Amniotic epithelial cell (primary cell): ENCODE measurements around the gene CHST10.

Source experiments
- DNase-seq: peaks from one replicate; pipeline ENCODE4 v3.0.0-alpha.2; 2010; ENCODE audit warnings: low read depth

Gene CHST10

DNA sequence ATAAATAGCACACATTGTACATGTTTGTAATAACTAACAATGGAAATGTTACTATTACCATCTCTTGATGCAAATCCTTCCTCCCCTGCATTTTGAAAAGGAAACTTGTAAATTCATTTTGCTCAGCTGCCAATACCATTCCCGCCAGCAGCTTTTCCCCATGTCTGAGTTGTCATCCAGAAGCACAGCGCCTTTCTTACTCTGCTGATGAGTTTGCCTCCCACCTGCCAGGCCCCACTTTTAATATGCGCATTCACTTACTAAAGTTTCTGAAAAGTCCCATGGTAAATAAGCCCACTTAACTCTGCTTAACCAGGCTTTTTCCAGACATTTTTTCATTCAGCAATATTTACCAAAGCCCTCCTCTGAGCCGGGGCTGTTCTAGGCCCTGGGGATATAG is 3.9 kb downstream of the CHST10 start:
- no peak for DNase-seq

DNA sequence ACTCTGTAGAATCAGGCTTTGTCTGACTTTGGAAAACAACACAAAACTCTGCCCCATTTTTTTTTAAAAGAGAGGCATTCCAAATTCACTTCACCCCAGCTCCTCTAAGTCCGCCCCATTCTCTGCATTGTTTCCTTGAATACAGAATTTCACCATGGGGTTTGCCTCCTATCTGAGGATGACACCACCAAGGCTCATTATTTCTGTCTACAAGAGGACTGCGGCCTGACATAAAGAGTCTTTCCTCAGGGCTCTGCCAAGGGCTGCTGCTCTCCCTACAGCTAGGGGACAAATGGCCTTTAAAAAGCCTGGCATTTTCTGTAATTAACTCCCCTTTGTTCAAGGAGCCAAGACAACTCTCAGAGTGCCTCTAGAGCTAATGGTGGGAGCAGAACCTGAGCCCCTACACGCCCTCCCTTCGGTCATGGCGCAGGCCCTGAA is 4.6 kb downstream of the CHST10 start:
- no peak for DNase-seq

DNA sequence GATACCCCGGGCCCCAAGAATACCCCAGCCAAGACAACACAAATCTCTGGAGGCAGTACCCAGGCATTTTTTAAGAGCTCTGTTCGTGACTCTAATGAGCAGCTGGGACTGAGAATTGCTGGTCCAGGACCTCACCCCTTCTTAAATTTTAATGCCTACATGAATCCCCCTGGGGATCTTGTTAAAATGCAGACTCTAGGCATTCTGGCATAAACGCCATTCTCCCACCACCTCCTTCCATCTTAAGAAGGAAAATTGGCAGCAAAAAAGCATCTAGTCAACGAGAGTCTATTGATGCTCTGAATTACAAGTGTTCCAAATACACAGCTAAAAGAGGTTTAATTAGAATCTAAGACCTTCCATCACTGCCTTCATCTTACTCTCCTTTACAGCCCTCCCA is 5.0 kb downstream of the CHST10 start:
- no peak for DNase-seq

DNA sequence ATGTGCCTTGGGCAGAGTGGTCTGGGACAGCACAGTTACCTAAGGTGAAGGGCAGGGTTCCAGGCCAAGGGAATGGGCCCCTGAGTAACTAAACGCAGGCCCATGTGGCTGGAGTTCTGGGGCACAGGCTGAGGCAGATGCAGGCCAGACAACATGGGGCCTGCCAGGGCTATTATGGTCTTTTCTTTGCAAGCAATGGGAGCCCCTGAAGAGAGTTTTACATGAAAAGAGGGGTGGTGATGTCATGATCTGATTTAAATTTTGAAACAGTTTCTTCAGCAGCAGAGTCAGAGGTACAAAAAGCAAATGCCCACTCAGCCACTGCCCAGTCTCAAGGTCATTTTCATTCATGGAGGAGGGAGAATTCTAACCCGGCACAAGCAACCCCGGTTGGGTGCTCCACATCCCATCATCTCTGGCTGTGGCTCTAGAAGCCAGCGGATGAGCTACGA is 5.6 kb downstream of the CHST10 start:
- DNase-seq, result no peak

DNA sequence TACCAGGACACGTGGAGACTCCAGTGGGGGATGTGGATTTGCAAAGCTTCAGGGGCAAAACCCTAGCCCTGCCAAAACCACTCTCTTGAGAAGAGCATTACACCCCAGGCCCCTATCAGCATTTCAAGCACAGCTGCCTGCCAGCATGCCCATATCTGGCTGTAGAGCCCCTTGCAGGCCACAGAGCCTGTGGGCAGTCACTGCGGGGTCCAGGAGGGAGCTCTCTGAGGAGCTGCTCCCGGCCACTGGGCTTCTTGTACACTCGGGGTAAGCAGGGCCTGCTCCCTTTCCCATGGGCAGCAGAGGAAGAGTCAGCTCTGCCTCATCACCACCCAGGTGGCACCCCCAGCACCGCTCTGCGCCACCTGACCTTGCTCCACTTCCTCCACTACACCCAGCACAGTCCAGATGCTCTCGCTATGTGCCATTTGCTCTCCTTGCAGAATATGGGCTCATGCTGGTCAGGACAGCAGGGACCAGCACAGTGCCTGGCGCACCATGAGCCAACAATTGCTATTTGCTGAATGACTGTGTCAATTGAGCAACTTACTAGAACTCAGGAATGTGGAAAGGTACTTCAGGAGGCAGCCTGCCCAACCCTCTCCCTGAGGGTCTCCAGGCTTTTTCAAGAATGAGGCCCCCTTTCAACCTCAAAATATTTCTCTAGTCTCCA is 7.4 kb downstream of the CHST10 start:
- no peak for DNase-seq

DNA sequence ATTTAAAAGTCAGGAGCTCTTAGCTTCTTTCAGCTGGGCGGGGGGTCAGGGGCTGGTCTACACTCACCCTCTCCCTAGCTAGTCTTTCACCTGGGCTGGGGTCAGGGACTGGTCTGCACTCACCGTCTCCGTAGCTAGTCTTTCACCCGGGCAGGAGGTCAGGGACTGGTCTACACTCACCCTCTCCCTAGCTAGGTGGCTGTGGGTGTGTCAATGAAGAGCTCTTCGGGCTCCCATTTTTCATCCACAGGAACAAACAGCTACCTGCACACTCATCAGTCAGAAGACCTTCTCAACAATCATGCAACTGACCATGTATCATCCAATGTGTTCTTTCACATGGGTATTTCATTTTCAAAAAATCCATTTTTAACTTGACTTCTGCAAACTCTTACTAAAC is 8.0 kb downstream of the CHST10 start:
- DNase-seq, result no peak

DNA sequence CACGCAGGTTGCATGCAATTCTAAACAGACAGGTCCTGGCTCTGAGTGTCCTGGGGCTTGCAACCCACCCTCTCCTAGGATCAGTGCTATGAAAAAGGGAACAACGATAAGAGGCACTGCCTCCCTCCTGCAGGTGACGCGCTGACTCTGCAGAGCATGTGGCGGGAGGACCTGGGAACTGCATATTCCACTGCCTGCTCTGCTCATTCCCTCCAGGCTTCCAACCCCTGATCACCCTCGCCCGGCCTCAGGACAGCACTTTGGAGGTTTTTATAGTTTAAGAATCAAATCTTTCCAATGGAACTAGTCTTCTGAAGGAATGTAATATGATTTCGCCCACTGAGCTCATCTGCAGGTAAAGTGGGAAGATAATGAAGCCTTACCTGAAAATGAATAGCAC is 8.5 kb downstream of the CHST10 start:
- DNase-seq, result no peak

DNA sequence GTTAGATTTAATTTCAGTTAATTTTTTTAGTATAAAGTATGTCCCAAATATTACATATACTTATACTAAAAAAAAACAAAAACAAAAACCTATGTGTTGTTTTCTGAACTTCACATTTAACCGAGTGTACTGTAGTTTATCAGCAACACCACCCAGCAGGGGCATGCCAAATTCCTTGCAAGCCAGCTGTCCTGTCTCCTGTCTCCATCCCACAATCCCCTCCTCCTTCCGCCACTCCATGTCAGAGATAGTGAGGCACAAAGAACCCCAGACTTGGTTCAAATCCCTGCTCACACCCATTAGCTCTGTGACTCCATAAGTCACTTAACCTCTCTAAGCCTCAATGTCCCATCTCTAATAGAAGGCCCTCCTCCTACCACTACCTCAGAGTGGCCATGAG is 9.4 kb downstream of the CHST10 start:
- DNase-seq, result no peak

DNA sequence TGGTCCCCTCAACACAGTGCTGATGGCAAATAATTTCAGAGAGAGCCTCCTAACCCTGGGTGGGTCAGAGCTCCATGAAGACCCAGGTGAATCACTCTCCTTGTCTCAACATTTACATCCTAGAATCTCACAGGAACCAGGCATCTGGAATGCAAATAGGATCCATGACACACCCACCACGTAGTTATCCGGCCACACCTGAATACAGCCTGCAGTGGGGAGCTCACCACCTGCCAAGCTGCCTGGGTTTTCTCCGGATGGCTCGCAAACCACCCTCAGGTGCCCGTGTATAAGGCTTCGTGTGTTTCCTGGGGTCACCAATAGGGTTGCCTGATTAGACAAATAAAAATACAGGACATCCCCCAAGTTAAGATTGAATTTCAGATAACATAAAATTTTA is 9.9 kb downstream of the CHST10 start:
- DNase-seq, result no peak

DNA sequence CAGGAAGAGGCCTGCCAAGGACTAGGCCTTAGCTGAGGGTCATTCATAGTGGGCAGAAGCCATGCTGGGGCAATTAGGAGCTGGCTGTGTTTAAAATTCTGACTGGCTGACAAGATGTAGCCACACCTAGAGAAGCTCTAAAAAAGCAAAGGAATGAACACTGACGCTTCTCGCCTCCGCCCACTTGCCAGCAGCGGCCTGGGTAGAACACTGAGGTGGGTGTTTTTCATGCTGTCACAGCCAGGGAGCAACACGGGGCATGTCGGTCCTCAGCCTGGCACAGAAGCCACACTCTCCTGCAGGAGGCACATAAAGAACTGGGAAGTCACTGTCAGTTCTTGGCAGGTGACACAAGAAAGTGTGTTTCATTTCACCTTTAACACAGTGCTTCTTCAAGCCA is 10.4 kb downstream of the CHST10 start:
- DNase-seq, result no peak

DNA sequence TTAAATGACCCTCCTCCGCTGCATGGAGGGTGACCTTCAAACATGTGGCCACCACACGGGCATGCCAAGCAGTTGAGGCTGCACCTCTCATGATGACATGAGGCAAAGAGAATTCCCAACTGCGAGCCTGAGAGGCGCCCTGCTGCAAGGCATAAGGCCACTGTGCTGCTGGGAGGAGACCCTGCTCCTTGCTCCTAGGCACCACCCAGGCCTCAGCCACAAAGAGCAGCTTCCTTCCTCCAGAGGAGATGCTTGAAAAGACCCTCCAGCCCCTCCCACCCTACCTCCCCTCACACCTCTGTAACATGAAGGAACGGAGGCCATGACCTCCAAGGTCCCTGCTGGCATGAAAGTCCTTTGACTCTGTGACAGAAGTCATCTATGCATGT is 11.4 kb downstream of the CHST10 start:
- no peak for DNase-seq

DNA sequence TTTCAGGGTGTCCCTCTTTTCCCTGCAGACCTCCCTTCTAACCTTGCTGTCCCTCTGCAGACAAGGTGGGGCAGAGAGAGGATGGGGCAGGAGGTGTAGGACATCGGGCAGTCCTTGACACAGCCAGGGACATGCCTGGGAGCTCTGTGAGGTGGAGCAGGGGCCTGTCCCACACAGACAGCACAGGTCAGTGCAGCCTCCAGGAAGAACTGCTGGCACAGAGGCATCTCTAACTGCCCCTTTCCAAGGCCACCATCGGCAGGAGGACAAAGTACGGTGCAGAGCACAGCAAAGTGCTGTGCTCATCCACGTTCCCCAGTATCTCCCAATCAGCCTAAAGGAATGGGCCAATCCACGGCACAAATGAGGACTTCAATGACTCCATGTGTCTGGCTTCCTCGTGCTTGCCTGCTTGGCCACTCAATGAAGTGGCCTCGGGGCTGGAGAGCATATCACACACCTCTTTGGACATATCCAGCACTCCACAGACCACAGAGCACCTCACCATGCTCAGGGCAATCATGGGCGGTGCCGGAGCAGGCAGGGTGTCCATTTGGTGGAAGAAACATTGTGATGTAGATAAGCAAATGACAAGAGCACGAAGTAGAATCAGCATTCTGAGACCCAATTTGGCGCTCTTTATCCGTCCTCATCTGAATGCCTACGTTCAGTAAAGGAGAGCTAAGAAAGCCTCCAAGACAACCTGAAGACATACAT is 11.9 kb downstream of the CHST10 start:
- no peak for DNase-seq

DNA sequence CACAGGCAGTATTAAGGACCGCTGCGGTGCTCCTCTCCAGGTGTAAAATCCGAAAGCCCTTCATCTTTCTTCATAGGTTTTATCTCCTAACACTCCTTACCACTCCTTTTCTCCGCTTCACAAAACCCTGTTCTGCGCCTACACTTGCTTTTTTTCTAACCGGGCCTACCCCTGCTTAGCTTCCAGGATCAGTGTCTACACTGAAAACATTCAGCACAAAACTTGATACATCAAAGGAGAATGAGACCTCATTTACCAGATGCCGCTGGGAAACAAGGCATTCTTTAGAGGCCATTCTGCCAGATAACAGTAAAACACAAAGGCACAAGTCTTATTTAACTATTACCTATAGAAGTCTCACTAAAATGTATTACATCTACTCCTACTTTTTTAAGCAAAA is 13.1 kb downstream of the CHST10 start:
- no peak for DNase-seq

DNA sequence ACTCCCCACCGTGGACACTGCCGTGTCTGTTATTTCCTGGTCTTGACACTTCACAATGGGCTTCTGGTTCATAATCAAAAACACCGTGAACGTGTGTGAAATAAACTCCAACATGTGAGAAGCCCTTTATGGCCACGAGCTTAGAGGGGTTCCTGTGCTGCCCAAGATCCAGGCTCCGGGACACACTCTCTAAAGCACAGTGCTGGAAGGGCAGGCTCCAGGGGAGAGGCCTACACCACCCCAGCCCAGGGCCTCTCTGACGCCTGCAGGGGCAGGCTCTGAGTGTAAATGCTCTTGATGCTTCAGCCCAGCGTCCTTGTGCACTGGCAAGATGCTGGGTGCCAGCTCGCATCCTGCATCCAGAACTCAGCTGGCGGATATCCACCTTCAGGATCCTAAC is 13.7 kb downstream of the CHST10 start:
- DNase-seq, result no peak

DNA sequence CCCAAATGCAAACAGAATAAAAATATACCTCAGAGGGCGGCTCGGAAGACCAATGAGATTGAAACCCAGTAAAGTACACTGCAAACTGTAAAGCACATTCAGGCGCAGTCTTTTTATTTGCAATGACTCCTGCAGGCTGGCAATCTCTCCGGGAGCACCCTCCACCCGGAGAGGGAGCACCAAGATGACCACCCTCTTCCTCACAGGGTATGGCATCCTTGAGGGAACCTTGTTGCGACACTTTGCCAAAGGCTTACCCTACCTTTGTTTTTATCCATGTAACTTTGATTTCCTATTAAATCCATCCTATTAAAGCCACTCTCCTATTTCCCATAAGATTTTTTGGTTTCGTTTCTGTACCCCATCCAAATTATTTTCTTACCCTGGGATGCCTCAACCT is 16.2 kb downstream of the CHST10 start:
- no peak for DNase-seq

DNA sequence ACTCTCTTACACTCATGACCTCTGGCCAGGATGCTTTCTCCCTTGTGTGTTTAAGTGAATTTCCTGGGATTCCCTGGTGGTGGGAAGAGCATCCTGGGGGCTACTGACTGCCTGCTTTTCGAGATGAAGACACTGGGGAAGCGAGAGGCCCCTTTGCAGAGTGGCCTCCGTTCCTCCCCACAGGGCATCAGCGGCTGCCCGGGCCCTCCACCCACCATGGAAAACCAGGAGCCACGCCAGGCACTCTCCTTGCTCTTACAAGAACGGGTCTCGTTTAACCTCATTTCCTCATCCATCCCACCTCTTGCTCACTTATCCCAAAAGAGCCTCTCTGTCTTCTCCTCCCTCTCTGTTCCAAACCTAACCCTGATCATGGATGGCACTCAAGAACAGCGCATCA is 17.8 kb downstream of the CHST10 start:
- no peak for DNase-seq

DNA sequence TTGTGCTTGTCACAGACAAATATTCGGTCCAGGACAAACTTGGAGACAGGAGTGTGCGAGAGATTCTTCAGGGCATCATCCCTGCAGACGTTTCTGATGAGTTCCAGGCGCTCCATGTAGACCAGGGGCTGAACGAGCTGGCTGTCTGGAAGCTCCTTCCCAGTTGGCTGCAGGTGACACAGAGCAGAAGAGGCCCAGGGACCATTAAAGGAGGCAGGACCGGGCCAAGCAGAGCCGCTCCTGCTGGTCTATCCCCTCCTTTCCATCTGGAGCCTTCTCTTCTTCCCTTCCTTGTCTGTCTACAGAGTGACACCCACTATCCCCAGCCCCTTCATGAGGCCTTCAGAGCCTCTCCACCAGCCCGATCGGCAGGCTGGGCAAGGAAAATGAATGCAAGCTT is 19.5 kb downstream of the CHST10 start:
- DNase-seq, result no peak

DNA sequence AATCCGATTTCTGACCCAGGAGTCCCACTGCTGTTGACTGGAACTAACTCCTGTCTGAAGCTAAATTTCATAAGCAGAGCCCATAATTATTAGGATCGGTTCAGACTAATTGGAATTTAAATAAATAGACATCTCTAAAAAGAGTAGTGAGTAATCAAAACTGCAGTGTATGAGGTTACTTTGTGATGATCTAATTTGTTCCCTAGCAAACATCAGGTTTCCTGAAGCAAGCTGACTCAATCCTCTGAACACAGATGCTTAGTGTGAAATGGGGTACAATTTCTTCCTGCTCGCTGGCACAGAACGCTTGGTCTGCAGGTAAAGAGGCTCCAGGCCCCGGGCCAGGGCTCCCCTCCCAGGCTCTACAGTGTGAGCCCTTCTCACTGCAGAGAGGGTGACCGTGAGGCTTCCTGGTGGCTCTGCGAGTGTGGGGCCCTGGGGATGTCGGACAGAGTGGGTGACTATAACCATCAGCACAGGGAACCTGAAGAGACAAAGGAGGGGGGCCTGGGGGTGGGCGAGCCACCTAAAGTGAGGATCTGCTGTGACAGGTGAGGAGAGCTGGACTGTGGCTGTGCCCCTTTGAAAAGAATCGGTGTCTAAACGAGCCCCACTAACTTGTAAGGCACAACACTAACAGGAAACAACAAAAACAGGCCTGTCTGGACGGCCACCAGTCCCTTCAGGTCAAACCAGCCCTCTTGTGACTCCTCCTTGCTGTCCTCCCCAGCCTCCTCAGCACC is 20.2 kb downstream of the CHST10 start:
- no peak for DNase-seq

DNA sequence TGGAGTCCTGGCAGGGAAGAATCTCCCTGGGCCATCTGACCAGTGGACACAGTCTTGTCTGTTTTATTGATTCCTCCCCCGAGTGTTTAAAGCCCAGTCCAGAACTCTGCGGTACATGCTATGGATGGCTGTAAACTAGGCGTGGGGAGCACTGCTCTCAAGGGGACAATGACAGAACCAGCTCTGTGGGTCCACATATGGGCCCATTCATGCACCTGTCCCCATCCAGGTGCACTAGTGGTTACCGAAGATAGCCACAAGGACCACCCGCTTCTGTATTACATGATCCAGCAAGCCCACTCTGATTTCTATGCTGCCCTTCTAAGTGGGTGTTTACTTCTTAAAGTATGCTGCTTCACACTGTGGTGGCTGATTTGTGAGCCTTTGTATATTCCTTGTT is 21.0 kb downstream of the CHST10 start:
- no peak for DNase-seq

DNA sequence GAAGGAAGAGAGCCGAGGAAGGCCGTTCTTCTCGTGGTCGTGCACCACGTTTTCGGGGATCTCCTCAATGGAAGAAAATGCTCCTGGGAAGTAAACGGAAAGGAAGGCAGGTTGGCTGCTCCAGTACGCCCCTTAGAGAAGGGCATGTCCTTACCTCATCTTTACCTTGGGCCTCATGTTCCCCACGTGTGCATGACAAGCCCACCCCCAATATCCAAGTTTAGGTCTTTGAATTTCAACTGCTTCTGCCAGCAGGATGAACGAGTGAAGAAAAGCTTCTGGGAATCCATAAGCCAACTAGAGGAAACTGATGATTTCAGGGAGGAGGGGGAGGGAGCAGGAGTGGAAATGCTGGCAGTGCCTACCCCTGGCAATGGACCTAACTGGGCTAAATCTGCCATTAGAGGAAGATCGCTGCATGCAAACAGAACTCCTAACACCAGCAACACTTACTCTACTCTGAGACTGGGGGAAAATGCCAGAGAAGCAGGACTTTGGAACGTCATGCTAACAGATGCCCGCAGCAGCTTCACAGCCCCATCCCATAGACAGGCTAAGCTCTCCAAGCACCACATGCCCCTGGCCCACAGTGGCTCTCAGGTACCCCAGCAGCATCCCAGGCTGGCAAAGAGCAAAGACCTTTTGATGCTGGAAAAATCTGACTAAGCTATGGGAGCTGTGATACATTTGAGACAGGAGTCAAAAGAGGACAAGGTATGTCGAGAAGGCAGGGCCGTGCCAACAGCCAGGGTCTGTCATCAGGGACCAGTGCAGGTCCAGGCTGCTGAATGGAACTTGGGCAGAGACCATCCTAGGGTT is 21.7 kb downstream of the CHST10 start:
- no peak for DNase-seq

DNA sequence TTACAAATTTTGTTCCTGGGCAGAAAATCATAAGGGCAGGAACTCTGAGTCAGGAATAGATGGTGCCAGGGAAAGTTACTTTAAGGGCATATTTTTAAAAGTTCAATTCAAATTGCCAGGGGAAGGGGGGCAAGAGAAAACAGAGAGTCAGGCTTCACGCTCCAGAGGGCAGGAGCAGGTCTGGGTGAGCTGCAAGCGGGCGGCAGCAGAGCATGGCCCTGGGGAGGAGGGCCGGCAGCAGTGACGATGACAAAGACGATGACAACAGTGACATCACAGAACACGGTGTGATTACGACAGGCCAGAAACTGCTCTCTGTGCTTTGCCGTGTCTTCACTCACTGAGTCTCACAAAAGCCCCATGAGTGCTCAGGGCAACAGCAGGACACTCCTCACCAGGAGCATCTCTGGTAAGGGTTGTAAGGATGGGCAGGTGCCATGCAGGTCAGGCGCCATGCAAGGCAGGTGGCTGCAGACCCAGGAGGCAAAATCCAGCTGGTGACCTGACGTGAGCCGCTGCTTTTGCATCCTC is 23.3 kb downstream of the CHST10 start:
- no peak for DNase-seq

DNA sequence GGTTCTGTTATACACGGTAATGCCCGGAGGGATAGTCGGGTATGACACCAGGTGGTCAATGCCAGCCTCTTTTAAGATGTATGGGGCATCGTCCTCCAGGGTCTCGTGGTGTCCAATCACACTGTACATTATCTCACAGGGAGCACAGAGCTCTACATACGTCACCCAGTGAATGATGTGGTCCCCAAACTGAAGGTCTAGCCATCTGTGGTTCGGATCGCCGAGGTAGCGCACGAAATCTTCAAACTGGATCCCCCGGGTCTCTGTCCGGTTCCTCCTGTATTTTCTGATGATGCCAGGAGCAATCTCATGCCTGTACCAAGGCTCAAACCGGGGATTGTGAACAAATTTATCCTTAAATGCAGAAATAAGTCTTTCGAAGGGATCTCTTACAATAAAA is 24.1 kb downstream of the CHST10 start:
- DNase-seq, result no peak
